HG02973 (cell line): ENCODE measurements around the gene LRBA.
"Not testable (repeated sequence)": the region's sequence is repeated elsewhere in the genome, so short reads cannot be mapped to it uniquely, and the experiment has no call there.

Experiments
- ATAC-seq: cut with Tn5 transposase; IDR thresholded peaks from one replicate; pipeline ENCODE4 v1.9.1; 2021; ENCODE audit warnings: moderate library complexity; ENCODE audit not compliant: unreplicated experiment

The LRBA gene

DNA sequence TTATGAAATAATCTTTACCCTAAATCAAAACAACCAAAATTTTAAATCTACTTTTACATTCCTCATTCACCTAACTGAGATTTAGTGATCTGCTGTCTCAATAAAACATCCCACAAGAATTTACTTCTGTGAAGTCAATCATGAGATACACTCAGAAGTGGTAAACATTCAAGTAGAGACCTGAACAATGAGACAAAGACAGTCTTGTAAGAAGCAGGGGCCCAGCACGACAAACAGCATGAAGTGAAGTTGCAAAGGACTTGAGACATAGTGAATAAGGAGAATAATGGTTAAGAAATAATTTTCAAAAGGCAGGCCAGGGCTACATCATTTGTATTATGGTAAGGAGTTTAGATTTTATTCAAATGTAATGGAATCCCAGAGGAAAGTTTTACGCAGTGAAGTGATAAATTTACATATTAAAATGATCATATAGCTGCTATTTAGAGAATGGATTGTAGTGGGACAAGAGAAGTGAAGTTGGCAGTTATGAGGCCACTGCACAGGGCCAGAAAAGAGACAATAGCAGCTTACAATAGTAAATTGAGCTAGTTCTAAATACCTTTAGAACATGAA, 331.2 kb downstream of the LRBA start:
- no peak for ATAC-seq

DNA sequence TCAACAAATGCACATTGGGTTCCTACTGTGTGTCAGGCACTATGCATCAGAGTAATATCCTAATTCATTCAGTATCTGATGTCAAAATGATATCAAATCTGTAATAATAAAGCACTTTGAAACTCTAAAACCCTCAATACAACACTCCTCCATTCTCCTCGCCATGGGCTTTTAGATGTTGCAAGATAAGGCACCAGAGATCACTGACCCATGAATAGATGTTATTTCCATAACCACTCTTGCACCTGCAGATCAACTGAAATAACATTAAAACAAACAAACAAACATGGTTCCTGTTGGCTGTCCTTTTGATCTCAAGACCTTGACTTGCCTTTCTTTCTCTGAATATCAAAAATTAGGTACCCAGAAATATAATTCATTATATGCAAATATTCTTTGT, 333.0 kb downstream of the LRBA start:
- no peak for ATAC-seq

DNA sequence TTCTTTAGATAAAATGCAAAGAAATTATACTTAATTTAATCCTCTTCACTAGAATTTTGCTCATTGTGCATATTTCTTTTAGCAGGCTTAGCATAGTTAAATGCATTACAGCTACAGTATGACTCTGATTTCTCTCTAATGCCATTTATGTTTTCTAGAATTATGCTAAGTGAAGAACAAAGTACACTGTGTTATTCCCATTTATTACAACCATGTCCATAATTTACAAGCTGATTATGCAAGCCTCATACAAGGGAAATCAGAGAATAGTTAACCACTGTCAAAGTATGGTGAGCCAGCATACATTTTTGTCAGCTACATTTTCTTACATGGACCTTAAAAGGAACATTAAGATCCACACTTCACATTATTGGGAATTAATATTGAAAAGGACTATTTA, 334.0 kb downstream of the LRBA start:
- ATAC-seq, result no peak

GRCh38 chr4:150680651-150681050, 334.4 kb downstream of the LRBA start:
- no peak for ATAC-seq

- no peak for ATAC-seq
These were observed 335.2 kb downstream of the LRBA start for GRCh38 chr4:150679765-150680343.

DNA sequence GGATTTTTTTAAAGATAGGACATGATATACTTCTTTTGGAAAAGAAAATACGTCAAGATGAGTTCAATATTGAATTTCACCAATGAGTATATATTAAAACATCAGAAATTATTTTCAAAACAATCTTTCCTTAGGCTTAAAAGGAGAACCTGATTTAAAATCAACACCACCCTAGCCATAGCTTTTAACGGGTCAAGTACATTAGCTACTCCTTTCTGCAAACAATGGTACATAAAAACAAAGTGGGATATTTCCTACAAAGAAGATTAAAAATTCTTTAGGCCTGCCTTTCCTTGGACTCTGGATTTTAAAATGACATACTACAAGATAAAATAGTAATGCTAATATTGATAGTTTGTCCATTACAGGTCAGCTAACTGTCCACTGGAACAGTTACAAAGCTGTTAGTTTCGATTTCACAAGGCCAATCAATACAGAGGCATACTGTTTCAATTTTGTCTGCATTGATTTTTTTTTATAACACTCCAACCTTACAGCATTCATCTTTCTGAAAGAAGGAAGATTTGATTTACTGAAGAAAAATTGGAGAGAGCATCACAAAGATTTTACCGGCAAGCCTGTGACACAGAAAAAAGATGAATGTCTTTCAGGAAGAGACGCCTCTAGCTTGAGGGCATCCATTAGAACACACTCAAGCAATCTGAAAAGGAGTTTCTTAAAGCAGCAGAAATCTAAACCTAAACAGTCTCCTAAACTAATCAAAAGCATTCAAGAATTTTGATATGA, 335.9 kb downstream of the LRBA start:
- no peak for ATAC-seq

GRCh38 chr4:150673793-150674192, 341.3 kb downstream of the LRBA start:
- ATAC-seq, result no peak

DNA sequence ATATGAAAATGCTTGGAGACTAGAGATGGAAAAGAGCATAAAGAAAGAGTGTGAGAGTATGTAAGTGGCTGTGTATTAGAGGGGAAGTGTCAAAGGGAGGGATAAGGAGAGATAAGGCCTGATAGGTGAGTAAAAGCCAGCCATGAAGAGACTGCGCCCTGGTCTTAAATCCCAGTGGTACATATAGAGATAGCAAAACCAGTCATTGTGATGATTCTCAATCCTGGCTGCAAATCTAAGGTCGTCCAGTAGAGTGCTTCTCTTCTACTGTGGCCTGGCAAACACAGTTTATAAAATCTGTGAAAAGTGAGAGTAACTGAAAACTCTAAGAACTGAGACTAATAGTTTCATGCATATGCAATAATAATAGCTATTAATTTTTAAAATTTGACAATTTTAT, 346.3 kb downstream of the LRBA start:
- no peak for ATAC-seq

DNA sequence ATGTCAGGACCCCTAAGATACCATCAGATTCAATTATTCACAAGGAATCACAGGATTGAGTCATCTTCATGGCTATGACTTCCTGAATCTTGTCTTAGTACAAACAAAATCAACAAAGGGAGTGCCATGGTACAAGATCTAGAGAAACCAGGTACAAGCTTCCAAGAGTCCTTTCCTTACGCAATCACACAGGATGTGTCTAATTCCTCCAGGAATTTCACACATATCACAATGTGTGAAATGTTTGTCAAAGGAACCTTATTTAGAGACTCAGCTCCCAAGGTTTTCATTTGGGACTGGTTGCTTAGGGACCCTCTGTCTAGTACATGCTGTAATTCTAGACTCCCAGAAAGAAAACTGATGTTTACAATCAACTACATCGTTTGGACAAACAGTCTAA, 350.1 kb downstream of the LRBA start:
- no peak for ATAC-seq

GRCh38 chr4:150662686-150663085, 352.4 kb downstream of the LRBA start:
- ATAC-seq, result no peak

GRCh38 chr4:150661551-150661950, 353.5 kb downstream of the LRBA start:
- ATAC-seq, result not testable (repeated sequence)

DNA sequence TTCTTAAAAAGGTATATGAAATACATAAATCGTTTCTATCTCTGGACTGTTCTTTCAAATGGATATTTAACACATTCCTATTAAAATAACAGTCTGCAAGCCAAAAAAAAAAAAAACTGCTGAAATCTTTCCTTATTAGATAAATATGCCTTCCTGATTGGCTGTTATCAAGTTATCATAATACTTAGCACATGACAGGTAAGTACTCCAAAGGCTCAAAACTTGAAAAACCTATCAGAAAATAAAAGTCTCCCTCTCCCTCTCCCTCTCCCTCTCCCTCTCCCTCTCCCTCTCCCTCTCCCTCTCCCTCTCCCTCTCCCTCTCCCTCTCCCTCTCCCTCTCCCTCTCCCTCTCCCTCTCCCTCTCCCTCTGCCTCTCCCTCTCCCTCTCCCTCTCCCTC, 356.8 kb downstream of the LRBA start:
- not testable (repeated sequence) for ATAC-seq

DNA sequence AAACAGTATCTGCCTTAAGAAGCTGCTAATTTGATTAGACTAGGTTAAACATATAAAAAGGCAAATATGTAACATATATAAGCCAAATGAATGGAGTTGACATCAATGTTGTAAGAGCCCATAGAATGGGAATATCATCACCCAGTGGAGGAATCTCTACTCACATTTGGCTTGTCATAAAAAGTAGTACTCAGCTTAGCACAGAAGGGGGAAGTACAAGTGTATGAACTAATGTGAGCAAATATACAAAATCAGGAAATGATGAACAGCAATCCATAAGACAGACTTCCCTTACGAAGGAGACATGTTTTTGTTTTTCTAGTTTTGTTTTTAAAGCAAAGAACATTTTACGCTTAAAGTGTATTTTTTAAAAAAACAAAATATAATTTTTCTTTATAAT, 358.2 kb downstream of the LRBA start:
- no peak for ATAC-seq

GRCh38 chr4:150650751-150651150, 364.3 kb downstream of the LRBA start:
- ATAC-seq, result no peak

DNA sequence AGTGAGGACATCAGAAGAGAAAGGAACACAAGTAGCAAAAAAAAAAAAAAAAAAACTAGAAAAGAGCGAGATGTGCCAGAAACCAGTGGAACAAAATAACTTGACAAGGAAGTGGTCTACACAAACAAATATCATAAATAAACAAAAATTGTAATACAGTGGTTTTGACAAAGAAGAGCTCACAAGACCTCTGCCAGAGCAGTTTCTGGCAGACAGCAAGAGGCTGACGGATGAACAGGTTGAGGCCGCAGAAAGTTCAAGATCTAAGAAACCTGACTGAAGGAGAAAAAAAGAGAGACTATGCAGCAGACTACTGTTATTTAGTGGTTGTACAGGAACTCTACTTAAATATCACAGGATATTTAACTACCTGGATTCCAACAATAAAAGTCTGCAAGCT, 367.0 kb downstream of the LRBA start:
- no peak for ATAC-seq

DNA sequence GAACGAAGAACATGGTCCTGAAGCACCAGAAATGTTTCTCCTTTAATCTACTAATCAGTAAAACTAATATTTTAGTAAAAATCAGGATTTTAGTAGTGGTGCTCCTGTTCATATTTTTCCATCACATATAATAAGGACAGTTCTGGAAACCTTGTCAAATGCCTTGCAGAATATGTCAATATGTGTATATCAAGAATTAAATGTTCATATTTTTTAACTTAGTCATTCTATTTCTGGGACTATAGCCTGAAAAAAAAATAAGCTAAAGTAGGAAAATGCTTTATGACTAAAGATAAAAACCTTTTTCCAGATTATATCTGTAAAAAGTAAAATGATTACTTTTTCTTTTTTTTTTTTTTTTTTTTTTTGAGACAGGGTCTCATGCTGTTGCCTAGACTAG, 368.1 kb downstream of the LRBA start:
- ATAC-seq, result no peak

- no peak for ATAC-seq
These were observed 373.5 kb downstream of the LRBA start for GRCh38 chr4:150641612-150642011.

GRCh38 chr4:150632639-150633038, 382.4 kb downstream of the LRBA start:
- ATAC-seq, result no peak

DNA sequence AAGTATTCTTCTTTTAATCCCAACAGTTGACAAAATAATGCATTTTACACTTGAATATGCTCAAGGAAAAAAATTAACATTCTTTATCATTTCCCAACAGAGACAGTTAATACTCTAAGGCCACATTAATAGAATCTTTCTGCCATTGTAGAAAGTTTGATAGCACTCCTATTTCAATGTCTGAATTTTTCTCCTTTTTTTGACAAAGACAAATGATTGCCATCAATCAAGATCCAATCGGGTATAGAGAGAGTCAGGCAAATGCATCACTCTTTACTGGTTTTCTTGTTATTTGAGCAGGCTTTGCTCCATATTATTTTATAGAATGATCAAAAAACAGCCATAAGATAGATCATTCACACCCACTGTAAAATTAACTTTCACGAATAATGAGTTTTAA, 387.0 kb downstream of the LRBA start:
- ATAC-seq, result no peak

DNA sequence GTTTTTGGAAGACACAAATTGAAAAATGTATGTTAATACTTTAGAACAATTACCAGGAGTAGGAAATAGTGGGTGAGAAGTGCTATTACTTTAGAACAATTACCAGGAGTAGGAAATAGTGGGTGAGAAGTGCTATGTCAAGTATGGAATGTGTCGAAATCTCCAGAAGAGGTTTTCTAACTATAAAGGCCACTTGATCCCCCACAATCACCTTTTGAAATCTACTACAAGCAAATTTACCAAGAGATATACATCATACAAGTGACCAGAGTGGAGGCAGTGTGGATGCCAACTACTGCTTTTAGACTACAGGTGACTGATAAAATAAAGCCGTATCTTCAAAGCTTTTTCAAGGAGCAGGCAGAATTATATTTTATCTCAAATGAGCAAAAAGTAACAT, 390.1 kb downstream of the LRBA start:
- no peak for ATAC-seq

GRCh38 chr4:150624055-150624454, 391.0 kb downstream of the LRBA start:
- no peak for ATAC-seq

DNA sequence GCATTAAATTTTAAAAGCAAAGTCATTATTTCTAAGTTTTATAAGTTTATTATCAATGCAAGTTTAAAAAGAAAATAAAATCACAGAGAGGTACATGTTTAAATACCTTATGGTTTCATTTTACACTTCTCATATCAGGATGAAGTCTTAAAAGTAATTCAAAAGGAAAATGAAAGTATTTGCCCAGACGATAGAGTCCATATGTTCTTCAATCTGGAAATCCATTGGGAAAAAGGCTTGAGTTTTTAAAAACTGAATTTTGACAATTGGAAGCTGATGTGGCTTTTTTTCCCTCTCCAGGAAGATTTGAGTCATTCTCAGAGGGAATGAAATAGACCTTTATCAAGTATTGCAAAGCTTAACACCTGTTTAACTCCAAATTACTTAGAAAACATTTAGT, 396.0 kb downstream of the LRBA start:
- no peak for ATAC-seq

DNA sequence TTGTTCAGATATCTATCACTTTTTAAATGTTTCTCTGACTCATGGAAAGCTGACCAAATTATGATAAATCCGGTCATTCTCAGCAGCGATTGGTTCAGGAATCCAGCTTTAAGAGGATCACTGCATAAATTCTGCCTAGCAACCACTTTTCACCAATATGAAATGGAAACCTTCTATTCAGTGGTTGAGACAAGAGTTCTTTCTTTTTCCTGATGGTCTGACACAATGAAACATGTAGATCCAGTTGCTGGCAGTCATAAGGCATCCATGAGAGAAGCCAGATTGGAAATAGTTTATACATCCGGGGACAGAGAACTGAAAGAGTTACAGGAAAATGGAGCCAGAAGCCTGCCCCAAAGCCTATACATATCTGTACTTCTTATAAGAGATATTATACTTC, 406.0 kb downstream of the LRBA start:
- no peak for ATAC-seq
